Fibroblast of skin of back (primary cell): ENCODE data around the gene SNCB.
A peak's percentile ranks its signal among the peaks of the same experiment; 100 is the strongest.
"Not testable (repeated sequence)": the region's sequence is repeated elsewhere in the genome, so short reads cannot be mapped to it uniquely, and the experiment has no call there.

ENCODE experiments used
- DNase-seq: peaks from one replicate; pipeline ENCODE4 v3.0.0-alpha.2; 2013

The SNCB gene

GRCh38 chr5:176596689-176597416, 33.5 kb downstream of the SNCB start:
- peak; percentile 32 for DNase-seq

- no peak for DNase-seq
These were observed 34.2 kb downstream of the SNCB start for GRCh38 chr5:176596069-176596644.

- no peak for DNase-seq
These were observed 34.9 kb downstream of the SNCB start for GRCh38 chr5:176595386-176595943.

GRCh38 chr5:176594554-176594953, 35.8 kb downstream of the SNCB start:
- DNase-seq: no peak

DNA sequence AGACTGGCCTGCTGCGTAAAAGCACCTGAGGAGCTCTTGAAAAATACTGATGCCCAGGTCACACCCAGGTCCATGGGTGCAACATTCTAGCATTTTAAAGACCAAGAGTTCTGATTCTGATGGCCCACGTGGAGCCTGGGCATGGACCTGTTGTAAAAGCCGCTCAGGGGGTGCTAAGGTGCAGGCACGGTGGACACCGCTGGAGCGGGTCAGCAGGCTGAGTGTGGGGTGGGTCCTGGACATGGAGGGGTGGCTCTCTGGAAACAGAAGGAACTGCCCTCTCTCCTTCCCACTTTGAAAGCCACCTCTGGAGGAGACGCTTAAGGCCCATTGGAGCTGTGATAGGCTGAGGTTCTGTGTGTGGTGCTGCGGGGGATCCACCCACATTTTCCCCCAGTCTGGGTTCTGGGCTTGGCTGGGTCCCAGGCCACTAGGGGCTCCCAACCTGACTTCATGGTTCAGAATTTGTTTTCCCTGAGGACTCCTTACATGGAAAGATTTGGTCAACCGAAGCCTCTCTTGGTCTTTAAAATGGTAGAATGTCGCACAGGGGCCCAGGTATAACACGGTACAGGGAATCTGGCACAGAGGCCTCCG, 37.0 kb downstream of the SNCB start:
- DNase-seq: no peak

GRCh38 chr5:176592573-176592972, 37.8 kb downstream of the SNCB start:
- no peak for DNase-seq

DNA sequence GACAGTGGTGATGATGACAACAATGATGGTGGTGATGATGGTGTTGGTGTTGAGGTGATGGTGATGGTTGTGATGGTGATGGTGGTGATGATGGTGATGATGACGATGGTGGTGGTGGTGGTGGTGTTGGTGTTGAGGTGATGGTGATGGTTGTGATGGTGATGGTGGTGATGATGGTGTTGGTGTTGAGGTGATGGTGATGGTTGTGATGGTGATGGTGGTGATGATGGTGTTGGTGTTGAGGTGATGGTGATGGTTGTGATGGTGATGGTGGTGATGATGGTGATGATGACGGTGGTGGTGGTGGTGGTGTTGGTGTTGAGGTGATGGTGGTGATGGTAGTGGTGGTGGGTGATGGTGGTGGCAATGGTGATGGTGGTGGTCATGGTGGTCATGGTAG, 38.7 kb downstream of the SNCB start:
- DNase-seq: not testable (repeated sequence)

GRCh38 chr5:176590035-176590717, 40.2 kb downstream of the SNCB start:
- DNase-seq: no peak

DNA sequence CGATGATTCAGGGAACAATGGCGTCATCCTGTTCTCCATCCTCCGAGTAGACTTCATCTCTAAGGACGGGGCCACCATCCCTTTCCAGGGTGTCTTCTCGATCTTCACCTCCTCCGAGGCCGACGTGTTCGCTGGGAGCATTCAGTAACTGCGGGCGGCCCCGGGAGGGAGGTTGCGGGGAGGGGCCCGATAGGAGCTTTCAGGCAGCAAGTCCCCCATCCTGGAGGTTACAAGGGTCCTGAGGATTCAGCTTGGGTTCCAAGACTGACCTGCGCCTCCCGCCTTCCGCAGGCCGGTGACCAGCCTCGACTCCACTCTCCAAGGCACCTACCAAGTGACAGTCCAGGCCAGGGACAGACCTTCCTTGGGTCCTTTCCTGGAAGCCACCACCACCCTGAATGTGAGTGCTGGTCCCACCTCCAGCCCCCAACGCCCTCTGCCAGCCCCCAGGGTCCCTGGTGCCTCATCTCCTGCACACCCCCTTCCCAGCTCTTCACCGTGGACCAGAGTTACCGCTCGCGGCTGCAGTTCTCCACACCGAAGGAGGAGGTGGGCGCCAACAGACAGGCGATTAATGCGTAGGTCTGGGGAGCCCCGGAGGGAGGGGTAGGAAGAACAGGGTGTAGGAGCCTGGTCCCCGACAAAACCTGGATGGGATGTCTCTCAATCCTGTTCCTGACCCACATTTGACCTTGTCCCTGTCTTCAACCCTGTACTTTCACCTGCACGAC, 41.1 kb downstream of the SNCB start:
- no peak for DNase-seq

DNA sequence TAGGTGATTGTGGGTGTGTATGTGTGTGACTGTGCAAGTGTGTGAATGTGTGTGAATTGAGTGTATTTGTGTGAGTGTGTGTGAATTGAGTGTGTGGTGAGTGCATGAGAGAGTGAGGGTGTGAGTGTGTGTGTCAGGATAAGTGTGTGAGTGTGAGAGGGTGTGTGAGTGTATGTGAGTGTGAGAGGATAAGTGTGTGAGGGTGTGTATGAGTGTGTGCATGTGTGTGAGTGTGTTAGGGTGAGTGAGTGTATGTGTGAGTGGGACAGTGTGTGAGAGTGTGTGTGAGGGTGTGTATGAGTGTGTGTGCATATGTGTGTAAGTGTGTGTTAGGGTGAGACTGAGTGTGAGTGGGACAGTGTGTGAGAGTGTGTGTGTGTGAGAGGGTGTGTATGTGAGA, 42.0 kb downstream of the SNCB start:
- no peak for DNase-seq

DNA sequence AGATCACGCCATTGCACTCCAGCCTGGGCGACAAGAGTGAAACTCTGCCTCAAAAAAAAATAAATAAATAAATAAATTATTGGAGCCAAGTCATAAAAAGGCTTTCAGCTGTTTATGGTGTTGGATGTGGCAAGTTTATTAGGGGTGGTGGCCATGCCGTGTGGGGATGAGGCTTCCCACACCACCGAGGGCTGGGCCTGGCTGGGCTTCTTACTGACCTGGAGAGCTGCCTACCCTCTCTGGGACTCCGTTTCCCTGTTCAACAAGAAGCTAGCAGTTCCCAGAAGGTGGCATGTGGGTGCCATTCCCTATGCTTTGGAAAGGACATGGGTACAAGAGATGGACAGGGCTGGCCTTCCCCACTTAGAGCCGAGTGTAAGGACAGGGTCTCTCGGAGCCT, 42.9 kb downstream of the SNCB start:
- DNase-seq: no peak

- DNase-seq: no peak
These were observed 47.3 kb downstream of the SNCB start for GRCh38 chr5:176583076-176583475.

- DNase-seq: no peak
These were observed 49.0 kb downstream of the SNCB start for GRCh38 chr5:176581361-176581760.

DNA sequence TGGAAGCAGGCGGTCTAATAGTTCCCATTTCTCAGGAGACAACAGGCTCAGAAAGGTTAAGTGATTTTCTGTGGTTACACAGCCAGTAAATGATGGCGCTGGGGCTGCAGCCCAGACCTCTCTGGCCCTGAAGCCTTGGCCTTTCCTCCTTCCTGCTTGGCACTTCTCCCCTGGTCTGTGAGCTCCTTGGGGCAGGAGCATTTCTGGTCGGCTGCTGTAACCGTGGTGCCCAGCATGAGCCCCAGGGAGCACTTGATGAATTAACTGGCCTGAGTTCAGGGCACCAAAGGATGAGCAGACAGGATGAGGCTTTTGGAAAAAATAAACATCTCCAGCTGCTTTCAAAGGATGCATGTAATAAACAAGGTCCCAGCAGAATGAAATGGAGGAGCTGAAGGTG, 51.0 kb downstream of the SNCB start:
- no peak for DNase-seq

GRCh38 chr5:176578391-176578808, 51.9 kb downstream of the SNCB start:
- DNase-seq: peak; percentile 28

DNA sequence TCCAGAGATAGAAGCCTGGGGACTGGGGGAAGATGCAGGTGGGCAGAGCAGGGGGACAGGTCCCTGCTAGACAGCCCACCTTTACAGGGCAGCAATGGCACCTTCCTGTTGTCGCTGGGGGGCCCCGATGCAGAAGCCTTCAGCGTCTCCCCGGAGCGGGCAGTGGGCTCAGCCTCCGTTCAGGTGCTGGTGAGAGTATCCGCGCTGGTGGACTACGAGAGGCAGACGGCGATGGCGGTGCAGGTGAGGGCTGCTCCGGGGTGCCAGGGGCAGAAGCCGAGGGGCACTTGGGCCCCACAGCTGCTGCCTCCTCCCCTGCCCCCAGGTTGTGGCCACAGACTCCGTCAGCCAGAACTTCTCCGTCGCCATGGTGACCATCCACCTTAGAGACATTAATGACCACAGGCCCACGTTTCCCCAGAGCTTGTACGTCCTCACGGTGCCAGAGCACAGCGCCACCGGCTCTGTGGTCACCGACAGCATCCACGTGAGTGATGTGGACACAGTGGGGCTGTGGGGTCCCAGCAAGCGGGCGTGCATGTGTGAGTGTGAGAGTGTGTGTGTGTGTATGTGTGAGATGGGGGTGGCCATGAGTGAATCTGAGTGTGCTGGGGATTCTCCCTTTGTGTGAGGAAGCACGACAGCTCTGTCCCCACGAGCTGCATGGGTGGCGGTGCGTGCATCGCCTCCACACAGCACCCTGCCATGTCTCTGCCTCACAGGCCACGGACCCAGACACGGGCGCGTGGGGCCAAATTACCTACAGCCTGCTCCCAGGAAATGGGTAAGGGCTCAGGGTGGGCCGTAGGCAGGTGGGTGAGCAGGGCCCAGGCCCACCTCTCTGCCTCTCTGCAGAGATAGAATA, 52.8 kb downstream of the SNCB start:
- no peak for DNase-seq

- no peak for DNase-seq
These were observed 54.6 kb downstream of the SNCB start for GRCh38 chr5:176575488-176576422.

DNA sequence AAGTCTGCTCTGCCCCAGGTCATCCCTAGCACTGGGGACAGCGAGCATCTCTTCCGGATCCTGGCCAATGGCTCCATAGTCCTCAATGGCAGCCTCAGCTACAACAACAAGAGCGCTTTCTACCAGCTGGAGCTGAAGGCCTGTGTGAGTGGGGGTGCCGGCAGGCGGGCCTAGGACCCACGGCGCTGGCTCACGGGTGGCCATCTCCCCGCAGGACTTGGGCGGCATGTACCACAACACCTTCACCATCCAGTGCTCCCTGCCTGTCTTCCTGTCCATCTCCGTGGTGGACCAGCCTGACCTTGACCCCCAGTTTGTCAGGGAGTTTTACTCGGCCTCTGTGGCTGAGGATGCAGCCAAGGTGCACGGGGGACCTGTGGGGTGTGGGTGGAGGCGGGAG, 55.3 kb downstream of the SNCB start:
- DNase-seq: no peak

GRCh38 chr5:176574297-176574591, 56.1 kb downstream of the SNCB start:
- DNase-seq: no peak

DNA sequence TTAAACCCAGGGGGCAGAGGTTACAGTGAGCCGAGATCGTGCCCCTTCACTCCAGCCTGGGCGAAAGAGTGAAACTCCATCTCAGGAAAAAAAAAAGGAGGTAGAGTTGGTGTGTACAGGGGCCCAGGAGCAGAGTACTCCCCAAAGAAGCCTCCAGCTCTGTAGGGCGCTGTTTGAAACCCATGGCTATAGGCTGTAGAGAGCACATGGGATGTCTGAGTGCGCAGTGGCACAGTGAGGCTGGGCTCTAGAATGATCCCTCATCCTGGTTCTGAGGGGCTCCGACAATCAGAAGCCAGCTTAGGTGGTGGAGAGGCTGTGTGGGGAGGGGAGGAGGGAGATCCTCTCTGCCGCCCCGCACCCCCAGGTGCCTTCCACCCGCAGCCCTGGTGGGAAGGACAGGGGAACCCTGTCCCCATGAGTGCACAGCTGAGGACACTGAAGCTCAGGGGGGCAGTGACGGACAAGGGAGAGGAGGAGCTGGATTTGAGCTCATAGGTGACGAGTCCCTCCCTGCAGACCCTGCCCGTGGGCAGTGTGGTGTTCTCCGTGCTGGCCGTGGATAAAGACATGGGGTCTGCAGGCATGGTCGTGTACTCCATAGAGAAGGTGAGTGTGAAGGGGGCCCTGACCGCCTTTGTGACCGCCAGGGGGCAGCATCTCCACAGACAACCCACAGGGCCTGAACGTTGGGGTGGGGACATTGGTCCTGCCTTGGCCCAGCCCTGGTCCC, 56.6 kb downstream of the SNCB start:
- DNase-seq: peak; percentile 41
